GM12874 (cell line): Measurements from ENCODE around the gene DENND2D.

Source experiments
- TF ChIP-seq, protein P1 (sequence below): IDR thresholded peaks from 2 replicates; pipeline ENCODE4 v1.5.1; 2011; ENCODE audit warnings: low read depth, mild to moderate bottlenecking, control low read depth, low read length, moderate library complexity; ENCODE audit not compliant: insufficient read depth

DENND2D gene

GRCh38 chr1:111214074-111214801 lies 13.8 kb upstream of the DENND2D start:
- TF ChIP-seq, protein P1, sequence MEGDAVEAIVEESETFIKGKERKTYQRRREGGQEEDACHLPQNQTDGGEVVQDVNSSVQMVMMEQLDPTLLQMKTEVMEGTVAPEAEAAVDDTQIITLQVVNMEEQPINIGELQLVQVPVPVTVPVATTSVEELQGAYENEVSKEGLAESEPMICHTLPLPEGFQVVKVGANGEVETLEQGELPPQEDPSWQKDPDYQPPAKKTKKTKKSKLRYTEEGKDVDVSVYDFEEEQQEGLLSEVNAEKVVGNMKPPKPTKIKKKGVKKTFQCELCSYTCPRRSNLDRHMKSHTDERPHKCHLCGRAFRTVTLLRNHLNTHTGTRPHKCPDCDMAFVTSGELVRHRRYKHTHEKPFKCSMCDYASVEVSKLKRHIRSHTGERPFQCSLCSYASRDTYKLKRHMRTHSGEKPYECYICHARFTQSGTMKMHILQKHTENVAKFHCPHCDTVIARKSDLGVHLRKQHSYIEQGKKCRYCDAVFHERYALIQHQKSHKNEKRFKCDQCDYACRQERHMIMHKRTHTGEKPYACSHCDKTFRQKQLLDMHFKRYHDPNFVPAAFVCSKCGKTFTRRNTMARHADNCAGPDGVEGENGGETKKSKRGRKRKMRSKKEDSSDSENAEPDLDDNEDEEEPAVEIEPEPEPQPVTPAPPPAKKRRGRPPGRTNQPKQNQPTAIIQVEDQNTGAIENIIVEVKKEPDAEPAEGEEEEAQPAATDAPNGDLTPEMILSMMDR, result no peak

- TF ChIP-seq, protein P1, result no peak
These were observed 13.0 kb upstream of the DENND2D start for GRCh38 chr1:111213412-111213811.

DNA sequence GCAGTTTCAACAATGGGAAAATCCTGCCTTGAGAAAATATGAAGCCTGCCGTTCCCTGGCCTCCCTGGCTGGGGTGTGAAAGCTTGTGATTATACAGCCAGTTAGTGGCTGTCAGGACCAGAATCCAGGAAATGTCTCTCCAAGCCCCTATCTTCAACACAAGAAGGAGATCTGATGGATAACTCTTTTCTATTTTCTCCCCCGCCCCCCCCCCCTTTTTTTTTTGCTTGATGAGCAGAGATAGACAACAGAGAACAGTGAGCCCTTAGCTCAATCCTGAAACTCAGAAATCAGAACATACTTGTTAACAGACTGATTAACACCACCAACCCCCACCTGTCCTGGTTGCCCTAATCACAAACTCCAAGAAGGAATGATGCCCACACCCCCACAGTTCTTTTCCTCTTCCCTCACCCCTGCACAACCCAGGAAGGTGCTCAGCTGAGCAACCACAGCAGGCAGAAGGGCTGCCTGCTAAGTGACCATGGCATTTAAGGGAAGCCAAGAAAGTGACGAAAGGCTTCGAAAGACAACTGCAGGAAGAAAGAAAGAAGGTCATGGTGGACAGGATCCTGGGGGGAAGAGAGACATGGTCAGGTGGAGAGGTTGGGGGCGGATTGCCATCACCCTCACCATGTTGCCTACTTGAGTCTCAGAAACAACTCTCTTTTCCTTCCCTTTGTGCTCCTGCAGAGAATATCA lies 12.3 kb upstream of the DENND2D start:
- TF ChIP-seq, protein P1, result no peak

- TF ChIP-seq, protein P1, result no peak
These were observed 11.5 kb upstream of the DENND2D start for GRCh38 chr1:111211921-111212320.

DNA sequence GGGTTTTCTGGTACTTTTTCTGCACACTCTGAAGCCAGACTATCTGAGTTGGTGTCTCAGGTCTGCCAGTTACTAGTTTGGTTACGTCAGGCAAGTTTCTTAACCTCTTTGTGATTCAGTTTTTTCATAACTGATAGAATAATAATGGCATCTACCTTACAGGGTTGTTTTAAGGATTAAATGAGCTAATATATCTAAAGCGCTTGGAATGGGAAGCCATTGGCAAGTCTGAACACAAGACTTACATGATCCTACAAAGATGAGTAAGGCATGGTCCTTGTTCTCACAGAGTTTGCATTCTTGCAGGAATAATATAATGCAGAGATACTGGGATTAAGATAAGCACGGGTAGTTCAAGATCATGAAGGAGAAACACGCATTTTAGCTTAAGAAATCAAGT lies 9.2 kb upstream of the DENND2D start:
- TF ChIP-seq, protein P1, result no peak

DNA sequence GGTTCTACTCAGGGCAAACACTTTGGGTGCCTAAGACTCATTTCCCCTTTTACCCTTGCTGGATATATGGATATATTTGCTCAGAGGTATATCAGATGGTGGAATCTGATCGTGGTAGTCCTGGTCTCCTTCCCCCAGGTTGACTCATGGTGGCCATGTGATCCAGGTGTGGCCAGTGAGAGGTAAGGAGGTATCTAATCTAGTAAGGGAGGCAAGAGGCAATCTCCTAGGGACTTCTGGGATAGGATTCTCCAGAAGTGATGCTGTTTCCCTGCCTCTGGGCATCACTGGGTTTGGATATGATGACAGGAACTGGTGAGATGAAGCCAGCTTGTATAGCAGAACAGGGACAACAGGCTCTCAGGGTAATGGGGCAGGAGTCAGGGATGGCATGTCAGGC lies 8.5 kb upstream of the DENND2D start:
- TF ChIP-seq, protein P1, result no peak

DNA sequence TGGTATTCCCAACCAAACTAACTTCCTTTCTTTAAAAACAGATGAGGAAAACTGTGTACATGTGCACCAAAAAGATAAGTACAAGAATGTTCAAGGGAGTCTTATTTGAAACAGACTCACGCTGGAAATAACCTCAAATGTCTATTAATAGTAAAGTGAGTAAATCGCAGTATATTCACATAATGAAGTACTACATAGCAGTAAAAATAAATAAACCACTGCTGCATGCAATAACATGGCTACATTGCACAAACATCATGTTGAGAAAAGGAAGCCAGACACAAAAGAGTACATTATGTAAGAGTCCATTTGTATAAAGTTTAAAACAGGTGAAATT lies 5.2 kb upstream of the DENND2D start:
- TF ChIP-seq, protein P1, result no peak
